Measurements from ENCODE around the gene ZNF557.

The ZNF557 gene

GRCh38 chr19:7126132-7126531 lies 56.6 kb downstream of the ZNF557 start:
- no peak for DNase-seq (ENCODE audit: low spot score)

- no peak for DNase-seq (ENCODE audit: low spot score)
Measured at GRCh38 chr19:7130043-7130442, 60.5 kb downstream of the ZNF557 start.

GRCh38 chr19:7132054-7132453 lies 62.6 kb downstream of the ZNF557 start:
- DNase-seq (ENCODE audit: low spot score) = no peak

- DNase-seq (ENCODE audit: low spot score) = no peak
Measured at GRCh38 chr19:7137120-7137519, 67.6 kb downstream of the ZNF557 start.
